ENCODE results near the gene RAE1. TPM values are rescaled to one million over a fixed set of nuclear protein-coding genes. Genes with fewer than 3 reads are reported as not detected.
"Not testable (repeated sequence)": the region's sequence is repeated elsewhere in the genome, so short reads cannot be mapped to it uniquely, and the experiment has no call there.

The RAE1 gene
- total RNA-seq, 2 donors from 2014 or later, result 43.6 to 86.0 TPM

DNA sequence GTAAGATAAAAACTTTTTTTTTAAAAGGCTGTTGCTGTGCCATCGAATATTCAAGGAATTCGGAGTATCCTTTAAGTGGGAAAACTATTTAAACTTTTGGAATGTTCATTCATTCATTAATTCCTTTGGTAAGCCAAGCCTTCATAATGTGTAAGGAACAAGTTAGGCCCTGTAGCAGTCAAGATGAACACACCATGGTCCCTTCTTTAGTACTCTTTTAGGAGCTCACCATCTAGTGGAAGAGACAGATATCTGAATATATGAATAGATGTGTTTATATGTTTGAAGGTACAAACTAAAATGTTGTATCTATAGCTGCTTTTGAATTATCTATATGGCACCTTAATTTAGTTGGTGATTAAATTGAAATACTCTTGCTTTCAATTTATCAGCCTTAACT is 15.7 kb upstream of the RAE1 start:
- Mint-ChIP-seq H3K36me3 (no peaks in the 10 kb centered on the region), H3K27ac (no peak overlapping the region), H3K4me1 (ENCODE audit: low read depth in 2 of 2) (peaks cover 4 to 5% of the 10 kb centered on the region in 2 donors), H3K4me3 (no peak overlapping the region), H3K9me3 (no peaks in the 10 kb centered on the region), H3K27me3 (peaks cover 16 to 40% of the 10 kb centered on the region in 2 donors)
- ATAC-seq, result no peak
- no peak for DNase-seq (ENCODE audit: low spot score)

DNA sequence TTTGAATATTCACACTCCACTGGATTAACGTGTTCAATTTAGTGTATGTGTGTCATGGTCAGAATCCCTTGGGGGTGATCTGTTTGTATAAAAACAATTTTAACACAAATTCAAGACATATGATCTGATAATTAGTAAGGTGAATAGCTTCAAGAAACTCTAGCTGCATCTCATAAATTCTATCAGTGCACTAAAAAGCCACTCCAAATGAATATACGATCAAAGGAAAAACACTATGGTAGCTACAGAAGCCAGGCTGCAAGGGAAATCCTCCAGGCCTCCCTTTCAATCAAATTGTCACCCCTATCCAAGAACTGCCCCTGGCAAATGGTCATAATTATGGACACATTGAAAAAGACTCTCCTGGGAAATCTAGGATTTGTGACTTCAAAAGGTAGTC is 9.4 kb upstream of the RAE1 start:
- Mint-ChIP-seq H3K27ac (no peak overlapping the region), H3K4me3 (no peak overlapping the region), H3K9me3 (no peaks in the 10 kb centered on the region), H3K27me3 (peaks cover 21% of the 10 kb centered on the region in 2 donors), H3K36me3 (no peaks in the 10 kb centered on the region), H3K4me1 (ENCODE audit: low read depth in 2 of 2) (no peaks in the 10 kb centered on the region)
- ATAC-seq (no peak), DNase-seq (ENCODE audit: low spot score) (no peak)

DNA sequence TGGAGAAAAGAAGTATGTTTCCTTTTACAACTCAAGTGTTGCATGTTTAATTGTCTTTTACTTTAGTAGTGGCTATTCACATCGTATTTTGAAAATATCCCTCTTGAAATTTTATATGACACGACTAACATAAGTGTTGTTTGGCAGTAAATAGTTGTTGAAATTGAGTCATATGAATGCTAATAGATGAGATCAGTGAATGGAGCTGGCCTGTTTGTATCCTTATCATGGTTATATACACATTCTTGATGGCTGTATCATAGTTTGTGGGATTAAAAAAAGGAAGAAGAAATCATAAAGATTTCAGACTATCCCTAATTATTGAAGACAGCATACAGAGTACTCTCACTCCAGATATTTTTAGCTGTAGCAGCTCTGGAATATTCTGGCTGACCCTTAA is 8.2 kb upstream of the RAE1 start:
- ATAC-seq (no peak), DNase-seq (ENCODE audit: low spot score) (no peak)
- H3K36me3 Mint-ChIP-seq, result no peaks in the 10 kb centered on the region
- no peaks in the 10 kb centered on the region for H3K4me1 Mint-ChIP-seq (ENCODE audit: low read depth in 2 of 2)
- H3K4me3 Mint-ChIP-seq, result no peak overlapping the region
- H3K9me3 Mint-ChIP-seq, result no peaks in the 10 kb centered on the region
- H3K27ac Mint-ChIP-seq, result no peak overlapping the region
- peaks cover 15 to 23% of the 10 kb centered on the region in 2 donors for H3K27me3 Mint-ChIP-seq

DNA sequence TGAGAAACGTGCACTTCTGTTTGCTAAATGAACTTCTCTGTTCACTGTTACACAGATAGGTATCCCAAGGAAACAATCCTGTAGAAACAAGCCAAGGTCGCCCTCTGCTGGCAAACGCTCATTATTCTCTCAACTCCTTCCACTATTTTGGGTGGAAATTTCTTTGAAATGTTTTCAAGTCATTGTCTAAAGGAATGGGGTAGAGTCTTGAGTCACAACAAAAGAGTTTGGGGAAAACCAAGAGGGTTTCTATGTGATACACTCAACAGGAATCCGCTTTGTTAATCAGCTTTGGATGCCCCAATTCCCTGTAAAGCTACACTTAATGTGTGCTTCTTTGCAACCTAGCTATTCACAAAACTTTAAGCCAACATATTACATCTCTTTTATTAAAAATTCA is 4.6 kb upstream of the RAE1 start:
- Mint-ChIP-seq H3K27ac (no peak overlapping the region), H3K9me3 (no peaks in the 10 kb centered on the region), H3K4me3 (no peak overlapping the region), H3K27me3 (peaks cover 7 to 21% of the 10 kb centered on the region in 2 donors), H3K36me3 (no peaks in the 10 kb centered on the region), H3K4me1 (ENCODE audit: low read depth in 2 of 2) (no peaks in the 10 kb centered on the region)
- ATAC-seq (no peak), DNase-seq (ENCODE audit: low spot score) (no peak)

DNA sequence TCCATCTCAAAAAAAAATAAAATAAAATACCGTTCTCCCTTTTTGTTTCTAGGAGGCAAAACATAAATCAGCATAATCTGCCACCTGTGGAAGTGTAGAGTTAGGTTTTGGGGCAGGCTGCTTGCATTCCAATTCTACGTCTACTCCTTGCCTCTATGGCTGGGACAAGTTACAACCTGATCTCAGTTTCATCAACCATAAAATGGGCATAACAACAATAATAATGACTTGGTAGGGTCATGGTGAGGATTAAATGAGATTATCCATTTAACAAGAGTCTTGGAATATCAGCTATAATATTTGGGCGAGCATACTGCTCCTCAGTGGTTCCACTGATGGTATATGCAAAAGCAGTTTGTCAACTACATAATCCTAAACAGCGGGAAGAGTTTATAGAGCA is 3.7 kb upstream of the RAE1 start:
- H3K27ac Mint-ChIP-seq, result no peak overlapping the region
- H3K36me3 Mint-ChIP-seq, result no peaks in the 10 kb centered on the region
- no peak for ATAC-seq
- no peak overlapping the region for H3K4me3 Mint-ChIP-seq
- peaks cover 8 to 9% of the 10 kb centered on the region in 2 donors for H3K4me1 Mint-ChIP-seq (ENCODE audit: low read depth in 2 of 2)
- H3K27me3 Mint-ChIP-seq, result peaks cover 1 to 16% of the 10 kb centered on the region in 2 donors
- no peaks in the 10 kb centered on the region for H3K9me3 Mint-ChIP-seq
- DNase-seq (ENCODE audit: low spot score), result no peak

DNA sequence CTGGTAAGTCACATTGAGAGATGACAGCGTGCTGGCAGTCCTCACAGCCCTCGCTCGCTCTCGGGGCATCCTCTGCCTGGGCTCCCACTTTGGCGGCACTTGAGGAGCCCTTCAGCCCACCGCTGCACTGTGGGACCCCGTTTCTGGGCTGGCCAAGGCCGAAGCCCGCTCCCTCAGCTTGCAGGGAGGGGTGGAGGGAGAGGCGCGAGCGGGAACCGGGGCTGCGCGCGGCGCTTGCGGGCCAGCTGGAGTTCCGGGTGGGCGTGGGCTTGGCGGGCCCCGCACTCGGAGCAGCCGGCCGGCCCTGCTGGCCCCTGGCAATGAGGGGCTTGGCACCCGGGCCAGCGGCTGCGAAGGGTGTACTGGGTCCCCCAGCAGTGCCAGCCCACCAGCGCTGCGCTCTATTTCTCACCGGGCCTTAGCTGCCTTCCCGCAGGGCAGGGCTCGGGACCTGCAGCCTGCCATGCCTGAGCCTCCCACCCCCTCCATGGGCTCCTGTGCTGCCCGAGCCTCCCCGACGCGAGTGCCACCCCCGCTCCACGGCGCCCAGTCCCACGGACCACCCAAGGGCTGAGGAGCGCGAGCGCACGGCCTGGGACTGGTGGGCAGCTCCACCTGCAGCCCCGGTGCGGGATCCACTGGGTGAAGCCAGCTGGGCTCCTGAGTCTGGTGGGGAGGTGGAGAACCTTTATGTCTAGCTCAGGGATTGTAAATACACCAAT is 2.7 kb upstream of the RAE1 start:
- H3K27me3 Mint-ChIP-seq, result peaks cover 0 to 11% of the 10 kb centered on the region in 2 donors
- H3K4me3 Mint-ChIP-seq; DNase-seq (ENCODE audit: low spot score); H3K9me3 Mint-ChIP-seq; ATAC-seq; H3K27ac Mint-ChIP-seq; H3K36me3 Mint-ChIP-seq: not testable (repeated sequence)
- H3K4me1 Mint-ChIP-seq (ENCODE audit: low read depth in 2 of 2), result peaks cover 13 to 19% of the 10 kb centered on the region in 2 donors

DNA sequence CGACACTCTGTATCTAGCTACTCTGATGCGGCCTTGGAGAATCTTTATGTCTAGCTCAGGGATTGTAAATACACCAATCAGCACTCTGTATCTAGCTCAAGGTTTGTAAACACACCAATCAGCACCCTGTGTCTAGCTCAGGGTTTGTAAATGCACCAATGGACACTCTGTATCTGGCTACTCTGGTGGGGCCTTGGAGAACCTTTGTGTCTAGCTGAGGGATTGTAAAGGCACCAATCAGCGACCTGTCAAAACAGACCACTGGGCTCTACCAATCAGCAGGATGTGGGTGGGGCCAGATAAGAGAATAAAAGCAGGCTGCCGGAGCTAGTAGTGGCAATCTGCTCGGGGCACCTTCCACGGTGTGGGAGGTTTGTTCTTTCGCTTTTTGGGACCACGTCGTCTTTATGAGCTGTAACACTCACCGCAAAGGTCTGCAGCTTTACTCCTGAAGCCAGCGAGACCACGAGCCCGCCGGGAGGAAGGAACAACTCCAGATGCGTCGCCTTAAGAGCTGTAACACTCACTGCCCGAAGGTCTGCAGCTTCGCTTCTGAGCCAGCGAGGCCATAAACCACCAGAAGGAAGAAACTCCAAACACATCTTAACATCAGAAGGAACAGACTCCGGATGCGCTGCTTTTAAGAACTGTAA is 2.0 kb upstream of the RAE1 start:
- H3K4me1 Mint-ChIP-seq (ENCODE audit: low read depth in 2 of 2), result peaks cover 16 to 25% of the 10 kb centered on the region in 2 donors
- ATAC-seq; DNase-seq (ENCODE audit: low spot score); H3K9me3 Mint-ChIP-seq: not testable (repeated sequence)
- peak overlapping the region; percentile 15 to 35 for H3K27ac Mint-ChIP-seq
- H3K27me3 Mint-ChIP-seq, result peaks cover 0 to 11% of the 10 kb centered on the region in 2 donors
- peak overlapping the region; percentile 56 for H3K4me3 Mint-ChIP-seq
- H3K36me3 Mint-ChIP-seq, result peaks cover 12% of the 10 kb centered on the region

DNA sequence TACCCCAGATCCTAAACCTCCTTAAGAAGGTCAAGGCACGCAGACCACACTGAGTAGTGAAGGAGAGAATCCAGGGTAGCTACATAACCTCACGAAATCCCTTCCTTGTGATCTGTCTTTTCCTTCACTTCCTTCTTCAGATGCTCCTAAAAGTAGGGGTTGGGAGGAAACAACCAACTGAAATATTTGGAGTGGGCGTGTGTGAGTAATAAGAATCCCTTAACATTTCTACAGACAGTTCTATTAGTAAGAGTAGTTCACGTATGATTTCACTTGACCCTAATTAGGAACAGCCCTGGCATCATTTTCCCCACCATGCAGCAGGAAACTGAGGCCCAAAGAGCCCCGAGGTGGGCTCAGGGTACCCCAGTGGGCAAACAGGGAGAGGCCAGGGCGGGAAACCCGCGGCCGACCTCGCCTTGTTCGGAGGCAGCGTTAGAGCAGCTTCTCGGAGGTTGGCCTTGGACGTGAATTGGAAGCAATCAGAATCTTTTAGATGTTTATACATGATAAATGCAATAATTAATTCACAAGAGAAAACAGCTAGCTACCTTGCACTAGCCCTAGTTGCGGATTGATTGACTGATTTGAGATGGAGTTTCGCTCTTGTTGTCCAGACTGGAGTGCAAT is 859 bp upstream of the RAE1 start:
- peak overlapping the region; percentile 56 for H3K4me3 Mint-ChIP-seq
- no peaks in the 10 kb centered on the region for H3K9me3 Mint-ChIP-seq
- no peak for ATAC-seq
- H3K27ac Mint-ChIP-seq, result peak overlapping the region; percentile 15 to 23
- H3K36me3 Mint-ChIP-seq, result peaks cover 19% of the 10 kb centered on the region
- peaks cover 0 to 8% of the 10 kb centered on the region in 2 donors for H3K27me3 Mint-ChIP-seq
- DNase-seq (ENCODE audit: low spot score), result no peak
- H3K4me1 Mint-ChIP-seq (ENCODE audit: low read depth in 2 of 2), result peaks cover 16 to 25% of the 10 kb centered on the region in 2 donors

DNA sequence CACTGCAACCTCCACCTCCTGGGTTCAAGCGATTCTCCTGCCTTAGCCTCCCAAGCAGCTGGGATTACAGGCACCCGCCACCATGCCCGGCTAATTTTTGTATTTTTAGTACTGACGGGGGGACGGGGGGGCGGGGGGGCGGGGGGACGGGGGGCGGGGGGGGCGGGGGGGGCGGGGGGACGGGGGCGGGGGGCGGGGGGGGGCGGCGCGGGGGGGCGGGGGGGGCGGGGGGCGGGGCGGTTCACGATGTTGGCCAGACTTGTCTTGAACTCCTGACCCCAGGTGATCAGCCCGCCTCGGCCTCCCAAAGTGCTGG is 371 bp upstream of the RAE1 start:
- H3K9me3 Mint-ChIP-seq, ATAC-seq: not testable (repeated sequence)

DNA sequence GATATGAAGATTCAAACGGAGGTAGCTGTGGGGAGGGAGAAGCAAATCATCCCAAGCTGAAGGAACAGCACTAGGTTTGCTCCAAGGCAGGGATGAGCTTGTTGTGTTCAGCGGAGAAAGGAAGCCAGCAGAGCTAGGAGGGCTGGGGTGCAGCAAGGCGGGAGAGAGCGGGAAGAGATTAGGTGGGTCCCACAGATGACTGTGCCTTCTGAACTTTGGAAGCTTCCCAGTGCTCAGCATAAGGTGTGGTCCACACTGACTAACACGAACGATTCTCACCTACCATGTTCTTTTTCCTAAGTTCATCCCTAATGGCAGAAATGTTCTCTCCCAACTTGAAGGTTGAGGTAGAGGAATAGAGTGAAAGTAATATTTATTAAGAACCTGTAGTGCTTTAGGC is 1.2 kb downstream of the RAE1 start:
- Mint-ChIP-seq H3K36me3 (peaks cover 26% of the 10 kb centered on the region), H3K4me3 (peak overlapping the region; percentile 94), H3K4me1 (ENCODE audit: low read depth in 2 of 2) (peaks cover 16 to 25% of the 10 kb centered on the region in 2 donors), H3K27me3 (peaks cover 0 to 7% of the 10 kb centered on the region in 2 donors), H3K9me3 (no peaks in the 10 kb centered on the region), H3K27ac (peak overlapping the region; percentile 79 to 90)
- ATAC-seq (no peak), DNase-seq (ENCODE audit: low spot score) (no peak)

More for the DNA sequence above, 371 bp upstream of the RAE1 start:
- H3K4me1 Mint-ChIP-seq (ENCODE audit: low read depth in 2 of 2), result peaks cover 16 to 25% of the 10 kb centered on the region in 2 donors
- not testable (repeated sequence) for H3K27me3 Mint-ChIP-seq; DNase-seq (ENCODE audit: low spot score)
- peak overlapping the region; percentile 94 for H3K4me3 Mint-ChIP-seq
- H3K36me3 Mint-ChIP-seq, result peaks cover 24% of the 10 kb centered on the region
- peak overlapping the region; percentile 79 to 90 for H3K27ac Mint-ChIP-seq

DNA sequence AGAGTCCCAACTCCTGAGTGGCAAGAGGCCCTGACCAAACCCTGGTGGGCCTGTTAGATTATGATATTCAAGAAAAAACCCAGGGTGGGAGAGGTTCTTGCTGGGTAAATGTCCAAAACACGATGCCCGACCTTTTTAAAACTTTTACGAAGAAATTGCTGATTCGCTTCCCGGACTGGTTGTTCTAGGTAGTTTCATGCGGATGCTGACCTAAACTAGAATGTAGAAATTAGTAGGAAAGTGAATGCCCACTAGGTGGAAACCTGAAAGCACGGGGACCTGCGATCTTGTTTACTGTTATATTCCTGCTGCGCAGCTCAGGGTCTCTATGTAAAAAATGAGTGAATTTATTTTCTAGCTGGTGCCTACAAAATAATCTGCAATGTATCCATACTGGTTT is 2.3 kb downstream of the RAE1 start:
- H3K9me3 Mint-ChIP-seq, result no peaks in the 10 kb centered on the region
- DNase-seq (ENCODE audit: low spot score) (no peak), ATAC-seq (no peak)
- no peak overlapping the region for H3K27ac Mint-ChIP-seq
- peaks cover 16 to 25% of the 10 kb centered on the region in 2 donors for H3K4me1 Mint-ChIP-seq (ENCODE audit: low read depth in 2 of 2)
- H3K27me3 Mint-ChIP-seq, result no peaks in the 10 kb centered on the region
- H3K36me3 Mint-ChIP-seq, result peaks cover 26% of the 10 kb centered on the region
- peak overlapping the region; percentile 94 for H3K4me3 Mint-ChIP-seq

DNA sequence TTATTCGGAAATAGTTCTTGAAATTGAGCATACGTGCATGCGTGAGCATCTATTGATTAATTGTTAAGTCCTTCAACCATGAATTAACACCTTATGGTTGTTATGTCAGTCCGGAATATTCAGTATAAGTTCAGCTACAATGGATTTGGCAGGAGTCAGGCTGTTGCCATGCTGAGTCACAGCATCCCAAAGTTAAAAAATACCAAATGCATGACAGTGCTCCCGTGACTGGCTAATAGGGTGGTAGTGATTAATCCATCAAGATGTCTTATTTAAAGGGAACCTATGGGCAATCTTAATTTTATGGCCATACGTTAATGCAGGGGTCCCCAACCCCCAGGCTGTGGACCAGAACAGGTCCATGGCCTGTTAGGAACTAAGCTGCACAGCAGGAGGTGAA is 10.5 kb downstream of the RAE1 start:
- peaks cover 0 to 3% of the 10 kb centered on the region in 2 donors for H3K4me1 Mint-ChIP-seq (ENCODE audit: low read depth in 2 of 2)
- H3K27ac Mint-ChIP-seq, result no peak overlapping the region
- no peaks in the 10 kb centered on the region for H3K27me3 Mint-ChIP-seq
- DNase-seq (ENCODE audit: low spot score) (no peak), ATAC-seq (no peak)
- H3K4me3 Mint-ChIP-seq, result no peak overlapping the region
- no peaks in the 10 kb centered on the region for H3K9me3 Mint-ChIP-seq
- peaks cover 19% of the 10 kb centered on the region for H3K36me3 Mint-ChIP-seq

DNA sequence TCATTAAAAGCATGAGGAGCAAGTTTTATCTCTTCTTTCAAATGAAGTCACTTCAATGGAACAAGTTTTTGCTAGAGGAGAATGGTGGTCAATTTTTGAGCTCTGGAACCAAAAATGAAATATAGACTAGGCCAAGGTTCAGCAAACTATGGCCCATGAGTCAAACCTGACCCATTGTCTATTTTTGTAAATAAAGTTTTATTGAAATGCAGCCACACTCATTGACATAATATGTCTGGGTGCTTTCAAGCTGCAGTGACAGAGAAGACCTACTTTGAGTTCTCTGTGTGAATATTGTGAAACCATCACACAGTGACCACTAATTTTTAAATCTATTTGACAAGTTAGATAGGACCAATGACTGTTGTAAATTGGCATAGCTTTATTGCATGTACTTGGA is 13.4 kb downstream of the RAE1 start:
- DNase-seq (ENCODE audit: low spot score) (no peak), ATAC-seq (no peak)
- no peak overlapping the region for H3K4me3 Mint-ChIP-seq
- no peaks in the 10 kb centered on the region for H3K9me3 Mint-ChIP-seq
- no peak overlapping the region for H3K27ac Mint-ChIP-seq
- no peaks in the 10 kb centered on the region for H3K27me3 Mint-ChIP-seq
- peaks cover 0 to 3% of the 10 kb centered on the region in 2 donors for H3K4me1 Mint-ChIP-seq (ENCODE audit: low read depth in 2 of 2)
- H3K36me3 Mint-ChIP-seq, result peaks cover 33% of the 10 kb centered on the region

DNA sequence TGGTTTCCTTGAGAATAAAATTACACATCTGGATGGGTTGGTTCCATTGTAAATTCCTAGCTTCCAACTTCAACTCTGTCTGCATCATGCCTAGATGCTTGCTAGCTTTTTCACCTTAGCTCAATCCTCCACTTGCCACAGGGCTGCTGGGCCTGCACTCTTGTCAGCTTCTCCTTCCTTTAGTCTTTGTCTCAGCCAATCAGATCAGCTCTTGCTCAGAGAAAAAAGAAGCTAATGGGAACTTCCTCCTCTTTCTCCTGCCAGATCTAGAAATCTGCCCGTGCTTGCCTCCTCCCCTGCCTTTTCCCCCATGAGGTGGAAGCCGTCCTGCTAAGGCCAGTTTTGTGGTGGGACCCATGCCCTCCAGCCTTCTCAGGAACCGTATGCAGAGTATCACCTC is 18.5 kb downstream of the RAE1 start:
- ATAC-seq (no peak), DNase-seq (ENCODE audit: low spot score) (no peak)
- H3K36me3 Mint-ChIP-seq, result peaks cover 52% of the 10 kb centered on the region
- no peaks in the 10 kb centered on the region for H3K9me3 Mint-ChIP-seq
- no peak overlapping the region for H3K27ac Mint-ChIP-seq
- no peaks in the 10 kb centered on the region for H3K4me1 Mint-ChIP-seq (ENCODE audit: low read depth in 2 of 2)
- no peaks in the 10 kb centered on the region for H3K27me3 Mint-ChIP-seq
- H3K4me3 Mint-ChIP-seq, result no peak overlapping the region

Measured in natural killer cell treated with Interleukin-12 subunit alpha and Interleukin-12 subunit beta and Interleukin-15 and Interleukin-18, amount 100 ng/mL, for 72 hours (primary cell).